HCT116 (cell line): ENCODE data around the gene KLHL40. TPM values are rescaled to one million over a fixed set of nuclear protein-coding genes. Genes with fewer than 3 reads are reported as not detected.

Experiments used
- ATAC-seq: fragments of 200-7000 bp; cut with Tn5 transposase; 2 replicates; pipeline ENCODE4 v1.9.1; 2020; ENCODE audit warnings: mild to moderate bottlenecking, moderate library complexity
- BruUV-seq: library from RNA; stranded (reverse); fragments of 400-500 nt; replicated peaks from 2 replicates; lab custom pipeline; 2021; lab: Mats Ljungman, UMichigan
- CTCF ChIA-PET: fragments of 300-600 bp; sonication (Branson Sonifier 250); formaldehyde crosslinking; loops from one replicate; lab custom pipeline; 2021; ENCODE audit warnings: antibody characterized with exemption; lab: Charles Lee
- POLR2A ChIA-PET: fragments of 300-600, 350-600 bp; sonication (Branson Sonifier 250); formaldehyde crosslinking; loops from one replicate; lab custom pipeline; 2021; ENCODE audit warnings: antibody characterized with exemption; lab: Charles Lee
- RAD21 ChIA-PET, 2 experiments: fragments of 300-600 bp; sonication (Branson Sonifier 250); formaldehyde crosslinking; loops; one replicate each; lab custom pipeline; 2023; ENCODE audit warnings: low total read pairs in 2 of 2; ENCODE audit not compliant: uncharacterized antibody in 2 of 2, unreplicated experiment in 2 of 2, low non-redundant PET in 1 of 2; lab: Charles Lee
- DNase-seq: peaks from one replicate; pipeline ENCODE4 v3.0.0-alpha.2; 2010; ENCODE audit warnings: low read depth, low spot score
- H2AFZ ChIP-seq: fragments of 200-600 bp; shearing (Covaris generic), sonication (generic); 2 replicates; pipeline ENCODE4 v1.6.1; 2017; ENCODE audit warnings: low read depth, mixed run types, mixed read lengths, antibody characterized with exemption, low read length; ENCODE audit not compliant: poor library complexity, severe bottlenecking
- H3K27ac ChIP-seq: 2 replicates; pipeline ENCODE4 v1.5.1; 2012; ENCODE audit warnings: low read depth, low read length
- H3K27me3 ChIP-seq: fragments of 200-600 bp; sonication (generic); 2 replicates; pipeline ENCODE4 v1.6.1; 2016; ENCODE audit warnings: mixed run types, low read length, mixed read lengths; ENCODE audit not compliant: insufficient read depth
- H3K36me3 ChIP-seq, 2 experiments: fragments of 200-500 bp in 1 of 2; fragments of 200-600 bp in 1 of 2; sonication (Bioruptor generic) in 1 of 2; sonication (generic) in 1 of 2; 2 replicates each; pipeline versions ENCODE4 v1.5.1 to v1.6.1; 2014 to 2016; ENCODE audit warnings: low read length in 2 of 2, inconsistent platforms in 1 of 2, mixed read lengths in 1 of 2, mixed run types in 1 of 2; ENCODE audit not compliant: insufficient read depth in 2 of 2, control insufficient read depth in 1 of 2
- H3K4me1 ChIP-seq, 2 experiments: fragments of 200-600 bp in 1 of 2; sonication (generic) in 1 of 2; 2 replicates each; pipeline versions ENCODE4 v1.5.1 to v1.6.1; 2012 to 2017; ENCODE audit warnings: low read length in 2 of 2, inconsistent platforms in 1 of 2, mild to moderate bottlenecking in 1 of 2, mixed read lengths in 1 of 2, mixed run types in 1 of 2, moderate library complexity in 1 of 2; ENCODE audit not compliant: insufficient read depth in 2 of 2, control insufficient read depth in 1 of 2
- H3K4me2 ChIP-seq: fragments of 200-600 bp; sonication (generic); 2 replicates; pipeline ENCODE4 v1.6.1; 2017; ENCODE audit warnings: mixed run types, low read length, mixed read lengths
- H3K4me3 ChIP-seq, 2 experiments: fragments of 200-600 bp in 1 of 2; sonication (generic) in 1 of 2; replicated peaks in 1 of 2; 2 replicates each; pipeline ENCODE4 v1.5.1; 2011 to 2016; ENCODE audit warnings: low read length in 2 of 2, control low read depth in 1 of 2, low read depth in 1 of 2, mild to moderate bottlenecking in 1 of 2, mixed read lengths in 1 of 2, mixed run types in 1 of 2
- H3K79me2 ChIP-seq: fragments of 200-600 bp; sonication (generic); 2 replicates; pipeline ENCODE4 v1.6.1; 2017; ENCODE audit warnings: mild to moderate bottlenecking, mixed run types, low read length, moderate library complexity, mixed read lengths; ENCODE audit not compliant: insufficient read depth
- H3K9ac ChIP-seq: fragments of 200-600 bp; sonication (generic); 2 replicates; pipeline ENCODE4 v1.6.1; 2016; ENCODE audit warnings: low read length, mixed read lengths
- H3K9me2 ChIP-seq: fragments of 200-600 bp; sonication (generic), shearing (Covaris generic); 2 replicates; pipeline ENCODE4 v1.6.1; 2017; ENCODE audit warnings: mixed run types, mild to moderate bottlenecking, moderate library complexity; ENCODE audit not compliant: insufficient read depth
- H3K9me3 ChIP-seq, 2 experiments: fragments of 200-500 bp in 1 of 2; fragments of 200-600 bp in 1 of 2; sonication (Bioruptor generic) in 1 of 2; sonication (generic) in 1 of 2; 2 replicates each; pipeline ENCODE4 v1.6.1; 2014 to 2017; ENCODE audit warnings: low read length in 2 of 2, mixed read lengths in 2 of 2, inconsistent platforms in 1 of 2, low read depth in 1 of 2, mild to moderate bottlenecking in 1 of 2, mixed run types in 1 of 2, moderate library complexity in 1 of 2; ENCODE audit not compliant: control insufficient read depth in 1 of 2, insufficient read depth in 1 of 2
- H4K20me1 ChIP-seq: fragments of 200-600 bp; sonication (generic), shearing (Covaris generic); 2 replicates; pipeline ENCODE4 v1.6.1; 2017; ENCODE audit warnings: mixed run types, mild to moderate bottlenecking, moderate library complexity; ENCODE audit not compliant: insufficient read depth
- ATF3 ChIP-seq: IDR thresholded peaks from 2 replicates; pipeline ENCODE4 v1.6.1; 2012
- CEBPB ChIP-seq: IDR thresholded peaks from 2 replicates; pipeline ENCODE4 v1.6.1; 2012; ENCODE audit warnings: low read depth
- ELF1 ChIP-seq: IDR thresholded peaks from 2 replicates; pipeline ENCODE4 v1.6.1; 2012; ENCODE audit warnings: low read depth, borderline replicate concordance
- EZH2phosphoT487 ChIP-seq: fragments of 200-600 bp; IDR thresholded peaks from 2 replicates; pipeline ENCODE4 v1.6.1; 2018; ENCODE audit warnings: antibody characterized with exemption, borderline replicate concordance
- FOSL1 ChIP-seq: IDR thresholded peaks from 2 replicates; pipeline ENCODE4 v1.6.1; 2012; ENCODE audit warnings: low read depth
- POLR2A ChIP-seq: IDR thresholded peaks from 2 replicates; pipeline ENCODE4 v1.7.0; 2011; ENCODE audit warnings: borderline replicate concordance; ENCODE audit not compliant: insufficient read depth, insufficient read length; ENCODE audit errors: extremely low read depth
- POLR2AphosphoS5 ChIP-seq: IDR thresholded peaks from 2 replicates; pipeline ENCODE4 v1.6.1; 2011; ENCODE audit warnings: mild to moderate bottlenecking, low read depth, low read length, moderate library complexity
- RAD21 ChIP-seq: IDR thresholded peaks from 2 replicates; pipeline ENCODE4 v1.6.1; 2012; ENCODE audit warnings: low read depth, mild to moderate bottlenecking
- REST ChIP-seq: IDR thresholded peaks from 2 replicates; pipeline ENCODE4 v1.6.1; 2012; ENCODE audit warnings: low read depth
- SIN3A ChIP-seq: IDR thresholded peaks from 2 replicates; pipeline ENCODE4 v1.6.1; 2012; ENCODE audit warnings: low read depth
- SP1 ChIP-seq: IDR thresholded peaks from 2 replicates; pipeline ENCODE4 v1.6.1; 2012; ENCODE audit warnings: low read depth
- SRF ChIP-seq: IDR thresholded peaks from 2 replicates; pipeline ENCODE4 v1.6.1; 2012; ENCODE audit warnings: low read depth
- YY1 ChIP-seq: IDR thresholded peaks from 2 replicates; pipeline ENCODE4 v1.6.1; 2011; ENCODE audit warnings: low read length, low read depth, moderate library complexity, mild to moderate bottlenecking; ENCODE audit not compliant: insufficient replicate concordance; ENCODE audit errors: extremely low read depth
- ZFX ChIP-seq: fragments of 450-650 bp; IDR thresholded peaks from 2 replicates; pipeline ENCODE4 v1.6.1; 2017
- intact Hi-C: fragments of 100-400 bp; cut with micrococcal nuclease; formaldehyde crosslinking; loops from 2 replicates; pipeline ENCODE4 v1.10.0; 2022
- total RNA-seq: library from RNA; stranded (reverse); gene quantifications from one replicate; pipeline ENCODE4 v1.2.1, GENCODE V29; 2021; ENCODE audit not compliant: unreplicated experiment
- TF ChIP-seq, protein P1 (sequence below), 3 experiments: fragments of 200-600 bp in 1 of 3; sonication (generic) in 1 of 3; IDR thresholded peaks in 2 of 3; conservative IDR thresholded peaks in 1 of 3; 2 replicates each; pipeline ENCODE4 v1.5.1; 2012 to 2017; ENCODE audit warnings: low read depth in 2 of 3, low read length in 2 of 3, antibody characterized with exemption in 1 of 3, borderline replicate concordance in 1 of 3, control low read depth in 1 of 3, mild to moderate bottlenecking in 1 of 3, mixed read lengths in 1 of 3, mixed run types in 1 of 3, moderate library complexity in 1 of 3; ENCODE audit not compliant: insufficient read depth in 1 of 3

The KLHL40 gene
- total RNA-seq, 1 experiment from 2014 or later: not detected

- BruUV-seq: no TSS peak
- Histone ChIP-seq H3K27me3 (no peaks in the 10 kb centered on the region), H3K79me2 (no peaks in the 10 kb centered on the region), H2AFZ (no peak overlapping the region), H3K9me2 (no peaks in the 10 kb centered on the region), H4K20me1 (no peaks in the 10 kb centered on the region), H3K4me3 (no peak overlapping the region), H3K36me3 (no peaks in the 10 kb centered on the region), H3K27ac (no peak overlapping the region), H3K4me2 (no peak overlapping the region), H3K9ac (no peak overlapping the region), H3K4me1 (no peaks in the 10 kb centered on the region)
- no peak for ATAC-seq
- POLR2A ChIA-PET: no interaction called here
- no peak for TF ChIP-seq SRF
- no peak for TF ChIP-seq SIN3A
- TF ChIP-seq, all 23 proteins: peak for 0
- no peaks in the 10 kb centered on the region; a peak in 1 of 4 replicates for H3K9me3 ChIP-seq
- intact Hi-C loops: no loop called here
- CTCF ChIA-PET: no interaction called here
- RAD21 ChIA-PET: no interaction called here
- no peak for DNase-seq
Measured at GRCh38 chr3:42729404-42730145, 44.2 kb downstream of the KLHL40 start.

DNA sequence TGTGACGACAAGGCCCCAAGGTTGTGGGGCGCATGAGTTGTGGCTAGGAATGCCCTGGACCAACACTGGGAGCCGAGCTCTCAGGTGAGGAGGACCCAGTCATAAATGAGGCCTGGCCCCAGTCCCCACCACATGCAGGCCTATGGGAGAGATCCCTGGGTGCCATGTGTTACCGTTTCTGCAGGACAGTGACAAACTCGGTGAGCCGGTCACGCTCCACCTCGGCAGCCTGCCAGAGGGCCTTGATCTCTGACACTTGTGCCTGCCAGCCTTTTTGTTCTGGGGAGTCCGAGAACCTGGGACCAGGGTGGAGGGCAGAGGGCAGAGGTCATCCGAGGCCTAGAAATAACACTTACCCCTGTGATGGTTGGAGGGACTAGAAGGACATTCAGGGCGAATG lies 45.0 kb downstream of the KLHL40 start:
- H3K4me3 ChIP-seq: no peak overlapping the region
- H3K27me3 ChIP-seq: no peaks in the 10 kb centered on the region
- H3K79me2 ChIP-seq: no peaks in the 10 kb centered on the region
- DNase-seq (no peak), ATAC-seq (no peak)
- ChIA-PET POLR2A (no interaction called here), RAD21 (no interaction called here), CTCF (no interaction called here)
- H3K4me1 ChIP-seq: no peaks in the 10 kb centered on the region
- no TSS peak for BruUV-seq
- no peak overlapping the region for H3K9ac ChIP-seq
- TF ChIP-seq RAD21 (no peak), CEBPB (no peak), POLR2A (no peak), YY1 (no peak), EZH2phosphoT487 (no peak), POLR2AphosphoS5 (no peak), ATF3 (no peak), REST (no peak), FOSL1 (no peak), SP1 (no peak), ZFX (no peak), ELF1 (no peak), SRF (no peak)
- TF ChIP-seq, protein P1, sequence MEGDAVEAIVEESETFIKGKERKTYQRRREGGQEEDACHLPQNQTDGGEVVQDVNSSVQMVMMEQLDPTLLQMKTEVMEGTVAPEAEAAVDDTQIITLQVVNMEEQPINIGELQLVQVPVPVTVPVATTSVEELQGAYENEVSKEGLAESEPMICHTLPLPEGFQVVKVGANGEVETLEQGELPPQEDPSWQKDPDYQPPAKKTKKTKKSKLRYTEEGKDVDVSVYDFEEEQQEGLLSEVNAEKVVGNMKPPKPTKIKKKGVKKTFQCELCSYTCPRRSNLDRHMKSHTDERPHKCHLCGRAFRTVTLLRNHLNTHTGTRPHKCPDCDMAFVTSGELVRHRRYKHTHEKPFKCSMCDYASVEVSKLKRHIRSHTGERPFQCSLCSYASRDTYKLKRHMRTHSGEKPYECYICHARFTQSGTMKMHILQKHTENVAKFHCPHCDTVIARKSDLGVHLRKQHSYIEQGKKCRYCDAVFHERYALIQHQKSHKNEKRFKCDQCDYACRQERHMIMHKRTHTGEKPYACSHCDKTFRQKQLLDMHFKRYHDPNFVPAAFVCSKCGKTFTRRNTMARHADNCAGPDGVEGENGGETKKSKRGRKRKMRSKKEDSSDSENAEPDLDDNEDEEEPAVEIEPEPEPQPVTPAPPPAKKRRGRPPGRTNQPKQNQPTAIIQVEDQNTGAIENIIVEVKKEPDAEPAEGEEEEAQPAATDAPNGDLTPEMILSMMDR (IDR thresholded peaks at IDR 0.05 in 2 of 3, conservative IDR thresholded peaks at IDR 0.05 in 1 of 3; ENCODE audit: borderline replicate concordance in 1 of 3, insufficient read depth in 1 of 3, low read depth in 2 of 3, low read length in 2 of 3): no peak
- no peaks in the 10 kb centered on the region for H3K36me3 ChIP-seq
- no peaks in the 10 kb centered on the region for H4K20me1 ChIP-seq
- no peaks in the 10 kb centered on the region for H3K9me2 ChIP-seq
- no peak overlapping the region for H3K4me2 ChIP-seq
- no peak overlapping the region for H2AFZ ChIP-seq
- no peaks in the 10 kb centered on the region; a peak in 1 of 4 replicates for H3K9me3 ChIP-seq
- H3K27ac ChIP-seq: no peak overlapping the region
- intact Hi-C loops: no loop called here
